Kasumi-1 (cell line): Measurements from ENCODE around the gene SHLD1.
"Not testable (repeated sequence)": the region's sequence is repeated elsewhere in the genome, so short reads cannot be mapped to it uniquely, and the experiment has no call there.

ENCODE experiments used
- DNase-seq, 2 experiments: peaks; one replicate each; lab custom pipeline; 2025; lab: John Stamatoyannopoulos, UW

The SHLD1 gene

GRCh38 chr20:5749952-5750779 is at the start of gene SHLD1:
SHLD1 (plus strand) TSS chr20:5750401; CDS start chr20:5772866, 22,465 bp downstream.
- peak; percentile 88 to 90 for DNase-seq

GRCh38 chr20:5702339-5702738 is 47.9 kb upstream of the SHLD1 start:
- not testable (repeated sequence) for DNase-seq

- no peak for DNase-seq
Measured at GRCh38 chr20:5703681-5704101, 46.5 kb upstream of the SHLD1 start.

- DNase-seq: no peak
Measured at GRCh38 chr20:5705827-5706226, 44.4 kb upstream of the SHLD1 start.

- DNase-seq: no peak
Measured at GRCh38 chr20:5706797-5707196, 43.4 kb upstream of the SHLD1 start.

GRCh38 chr20:5710551-5710950 is 39.6 kb upstream of the SHLD1 start:
- no peak for DNase-seq

- DNase-seq: peak; percentile 6 to 40
Measured at GRCh38 chr20:5714261-5715041, 35.8 kb upstream of the SHLD1 start.

GRCh38 chr20:5715071-5715841 is 34.9 kb upstream of the SHLD1 start:
- no peak for DNase-seq

- no peak for DNase-seq
Measured at GRCh38 chr20:5716953-5717352, 33.2 kb upstream of the SHLD1 start.

GRCh38 chr20:5718896-5719595 is 31.2 kb upstream of the SHLD1 start:
- no peak for DNase-seq

- no peak for DNase-seq
Measured at GRCh38 chr20:5719861-5720403, 30.3 kb upstream of the SHLD1 start.

- no peak for DNase-seq
Measured at GRCh38 chr20:5720696-5721095, 29.5 kb upstream of the SHLD1 start.

- DNase-seq: not testable (repeated sequence)
Measured at GRCh38 chr20:5721356-5721755, 28.8 kb upstream of the SHLD1 start.

- no peak for DNase-seq
Measured at GRCh38 chr20:5722927-5723326, 27.3 kb upstream of the SHLD1 start.

GRCh38 chr20:5725183-5725463 is 25.1 kb upstream of the SHLD1 start:
- DNase-seq: not testable (repeated sequence)

GRCh38 chr20:5727018-5727515 is 23.1 kb upstream of the SHLD1 start:
- DNase-seq: no peak

- DNase-seq: no peak
Measured at GRCh38 chr20:5729348-5729747, 20.9 kb upstream of the SHLD1 start.

GRCh38 chr20:5730131-5730530 is 20.1 kb upstream of the SHLD1 start:
- no peak for DNase-seq

GRCh38 chr20:5731753-5732366 is 18.3 kb upstream of the SHLD1 start:
- peak in 1 of 2 experiments; percentile 24 for DNase-seq

GRCh38 chr20:5734602-5735001 is 15.6 kb upstream of the SHLD1 start:
- DNase-seq: no peak
